ENCODE measurements around the gene ATP12A. TPM values are rescaled to one million over a fixed set of nuclear protein-coding genes. Genes with fewer than 3 reads are reported as not detected.

Gene ATP12A
- total RNA-seq, 1 donor from 2014 or later = not detected

- Mint-ChIP-seq H3K4me3 (ENCODE audit: unreplicated experiment) (no peak overlapping the region), H3K4me1 (ENCODE audit: unreplicated experiment) (no peaks in the 10 kb centered on the region), H3K9me3 (ENCODE audit: unreplicated experiment) (no peaks in the 10 kb centered on the region), H3K27me3 (ENCODE audit: unreplicated experiment) (peaks cover 13% of the 10 kb centered on the region), H3K27ac (ENCODE audit: unreplicated experiment) (no peak overlapping the region), H3K36me3 (ENCODE audit: unreplicated experiment) (no peaks in the 10 kb centered on the region)
- no peak for DNase-seq (ENCODE audit: extremely low spot score, unreplicated experiment)
- TF ChIP-seq, protein P1, sequence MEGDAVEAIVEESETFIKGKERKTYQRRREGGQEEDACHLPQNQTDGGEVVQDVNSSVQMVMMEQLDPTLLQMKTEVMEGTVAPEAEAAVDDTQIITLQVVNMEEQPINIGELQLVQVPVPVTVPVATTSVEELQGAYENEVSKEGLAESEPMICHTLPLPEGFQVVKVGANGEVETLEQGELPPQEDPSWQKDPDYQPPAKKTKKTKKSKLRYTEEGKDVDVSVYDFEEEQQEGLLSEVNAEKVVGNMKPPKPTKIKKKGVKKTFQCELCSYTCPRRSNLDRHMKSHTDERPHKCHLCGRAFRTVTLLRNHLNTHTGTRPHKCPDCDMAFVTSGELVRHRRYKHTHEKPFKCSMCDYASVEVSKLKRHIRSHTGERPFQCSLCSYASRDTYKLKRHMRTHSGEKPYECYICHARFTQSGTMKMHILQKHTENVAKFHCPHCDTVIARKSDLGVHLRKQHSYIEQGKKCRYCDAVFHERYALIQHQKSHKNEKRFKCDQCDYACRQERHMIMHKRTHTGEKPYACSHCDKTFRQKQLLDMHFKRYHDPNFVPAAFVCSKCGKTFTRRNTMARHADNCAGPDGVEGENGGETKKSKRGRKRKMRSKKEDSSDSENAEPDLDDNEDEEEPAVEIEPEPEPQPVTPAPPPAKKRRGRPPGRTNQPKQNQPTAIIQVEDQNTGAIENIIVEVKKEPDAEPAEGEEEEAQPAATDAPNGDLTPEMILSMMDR (IDR thresholded peaks at IDR 0.05) = no peak
Measured at GRCh38 chr13:24654741-24655140, 25.5 kb upstream of the ATP12A start.

DNA sequence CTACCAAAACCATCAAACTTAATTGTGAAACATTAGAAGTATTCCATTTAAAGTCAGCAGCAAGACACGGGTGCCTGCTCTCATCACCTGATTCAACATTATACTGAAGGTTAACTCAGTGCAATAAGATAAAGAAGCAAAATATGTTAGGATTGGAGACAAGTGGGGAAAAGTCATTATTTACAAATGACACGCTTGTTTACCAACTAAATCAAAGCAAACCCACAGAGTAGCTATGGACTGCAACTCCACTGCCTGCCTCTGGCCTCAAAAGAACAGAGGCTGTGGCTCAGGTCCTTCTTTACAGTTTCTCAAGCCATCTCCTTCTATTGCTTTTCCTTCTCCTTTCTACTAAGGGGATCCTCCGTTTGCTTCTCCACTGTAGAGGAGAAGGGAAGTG lies 21.0 kb upstream of the ATP12A start:
- no peak overlapping the region for H3K4me3 Mint-ChIP-seq (ENCODE audit: unreplicated experiment)
- no peak overlapping the region for H3K27ac Mint-ChIP-seq (ENCODE audit: unreplicated experiment)
- H3K27me3 Mint-ChIP-seq (ENCODE audit: unreplicated experiment) = peaks cover 14% of the 10 kb centered on the region
- H3K4me1 Mint-ChIP-seq (ENCODE audit: unreplicated experiment) = no peaks in the 10 kb centered on the region
- TF ChIP-seq, protein P1 (IDR thresholded peaks at IDR 0.05) = no peak
- no peaks in the 10 kb centered on the region for H3K36me3 Mint-ChIP-seq (ENCODE audit: unreplicated experiment)
- no peaks in the 10 kb centered on the region for H3K9me3 Mint-ChIP-seq (ENCODE audit: unreplicated experiment)
- DNase-seq (ENCODE audit: extremely low spot score, unreplicated experiment) = no peak

GRCh38 chr13:24660023-24660741 lies 20.0 kb upstream of the ATP12A start:
- TF ChIP-seq, protein P1 (IDR thresholded peaks at IDR 0.05) = no peak
- no peaks in the 10 kb centered on the region for H3K36me3 Mint-ChIP-seq (ENCODE audit: unreplicated experiment)
- H3K27me3 Mint-ChIP-seq (ENCODE audit: unreplicated experiment) = peaks cover 14% of the 10 kb centered on the region
- H3K27ac Mint-ChIP-seq (ENCODE audit: unreplicated experiment) = no peak overlapping the region
- no peak overlapping the region for H3K4me3 Mint-ChIP-seq (ENCODE audit: unreplicated experiment)
- no peaks in the 10 kb centered on the region for H3K9me3 Mint-ChIP-seq (ENCODE audit: unreplicated experiment)
- no peak for DNase-seq (ENCODE audit: extremely low spot score, unreplicated experiment)
- no peaks in the 10 kb centered on the region for H3K4me1 Mint-ChIP-seq (ENCODE audit: unreplicated experiment)

DNA sequence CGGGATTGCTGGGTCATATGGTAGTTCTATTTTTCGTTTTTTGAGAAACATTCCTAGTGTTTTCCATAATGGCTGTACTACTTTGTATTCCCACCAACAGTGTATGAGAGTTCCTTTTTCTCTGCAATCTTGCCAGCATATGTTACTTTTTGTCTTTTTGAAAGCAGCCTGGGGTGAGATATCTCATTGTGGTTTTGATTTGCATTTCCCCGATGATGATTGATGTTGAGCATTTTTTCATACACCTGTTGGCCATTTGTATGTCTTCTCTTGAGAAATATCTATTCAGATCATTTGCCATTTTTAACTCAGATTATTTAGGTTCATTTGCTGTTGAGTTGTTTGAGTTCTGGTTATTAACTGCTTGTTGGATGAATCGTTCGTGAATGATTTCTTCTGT lies 18.5 kb upstream of the ATP12A start:
- H3K36me3 Mint-ChIP-seq (ENCODE audit: unreplicated experiment) = no peaks in the 10 kb centered on the region
- no peak for DNase-seq (ENCODE audit: extremely low spot score, unreplicated experiment)
- no peak overlapping the region for H3K4me3 Mint-ChIP-seq (ENCODE audit: unreplicated experiment)
- no peaks in the 10 kb centered on the region for H3K9me3 Mint-ChIP-seq (ENCODE audit: unreplicated experiment)
- peaks cover 14% of the 10 kb centered on the region for H3K27me3 Mint-ChIP-seq (ENCODE audit: unreplicated experiment)
- no peak overlapping the region for H3K27ac Mint-ChIP-seq (ENCODE audit: unreplicated experiment)
- TF ChIP-seq, protein P1 (IDR thresholded peaks at IDR 0.05) = no peak
- no peaks in the 10 kb centered on the region for H3K4me1 Mint-ChIP-seq (ENCODE audit: unreplicated experiment)

GRCh38 chr13:24662195-24663088 lies 17.8 kb upstream of the ATP12A start:
- Mint-ChIP-seq H3K4me3 (ENCODE audit: unreplicated experiment) (no peak overlapping the region), H3K36me3 (ENCODE audit: unreplicated experiment) (no peaks in the 10 kb centered on the region), H3K4me1 (ENCODE audit: unreplicated experiment) (no peaks in the 10 kb centered on the region), H3K27me3 (ENCODE audit: unreplicated experiment) (peaks cover 17% of the 10 kb centered on the region), H3K27ac (ENCODE audit: unreplicated experiment) (no peak overlapping the region), H3K9me3 (ENCODE audit: unreplicated experiment) (no peaks in the 10 kb centered on the region)
- no peak for DNase-seq (ENCODE audit: extremely low spot score, unreplicated experiment)
- TF ChIP-seq, protein P1 (IDR thresholded peaks at IDR 0.05) = no peak
